ENCODE data around the gene ABCG8.
A peak's percentile ranks its signal among the peaks of the same experiment; 100 is the strongest.

Gene ABCG8

DNA sequence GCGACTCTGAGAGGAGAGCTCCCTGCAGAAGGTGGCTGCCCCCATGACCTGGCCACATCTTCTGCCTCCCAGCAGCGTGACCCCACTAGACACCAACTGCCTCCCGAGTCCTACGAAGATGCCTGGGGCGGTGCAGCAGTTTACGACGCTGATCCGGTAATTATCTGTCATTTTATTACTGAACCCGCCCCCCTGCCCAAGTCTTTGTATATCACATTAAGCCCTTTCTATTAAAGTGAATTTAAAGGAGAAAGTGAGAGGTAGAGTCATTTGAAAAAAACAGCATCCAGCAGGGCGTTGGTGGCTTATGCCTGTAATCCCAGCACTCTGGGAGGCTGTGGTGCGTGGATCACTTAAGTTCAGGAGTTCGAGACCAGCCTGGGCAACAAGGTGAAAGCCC, 33.4 kb downstream of the ABCG8 start:
- ATAC-seq (ENCODE audit: insufficient read depth, low read depth), result no peak
- Histone ChIP-seq H3K4me3 (ENCODE audit: low read depth in 1 of 2, low read length in 2 of 2) (no peak overlapping the region), H3K4me2 (ENCODE audit: insufficient read depth, low read length) (no peak overlapping the region), H3K4me1 (ENCODE audit: insufficient read depth, low read length) (no peaks in the 10 kb centered on the region), H2AFZ (ENCODE audit: low read depth, low read length) (no peak overlapping the region), H3K27me3 (ENCODE audit: insufficient read depth, low read length, poor library complexity) (no peaks in the 10 kb centered on the region), H3K79me2 (ENCODE audit: insufficient read depth, low read length) (no peaks in the 10 kb centered on the region), H3K9ac (ENCODE audit: low read depth, low read length) (no peak overlapping the region), H3K36me3 (ENCODE audit: insufficient read depth, low read length) (no peaks in the 10 kb centered on the region), H3K9me3 (ENCODE audit: insufficient read depth, low read length, severe bottlenecking) (no peaks in the 10 kb centered on the region), H3K27ac (ENCODE audit: low read length) (no peak overlapping the region), H4K20me1 (ENCODE audit: insufficient read depth, low read length) (no peaks in the 10 kb centered on the region)
- TF ChIP-seq, protein P1, sequence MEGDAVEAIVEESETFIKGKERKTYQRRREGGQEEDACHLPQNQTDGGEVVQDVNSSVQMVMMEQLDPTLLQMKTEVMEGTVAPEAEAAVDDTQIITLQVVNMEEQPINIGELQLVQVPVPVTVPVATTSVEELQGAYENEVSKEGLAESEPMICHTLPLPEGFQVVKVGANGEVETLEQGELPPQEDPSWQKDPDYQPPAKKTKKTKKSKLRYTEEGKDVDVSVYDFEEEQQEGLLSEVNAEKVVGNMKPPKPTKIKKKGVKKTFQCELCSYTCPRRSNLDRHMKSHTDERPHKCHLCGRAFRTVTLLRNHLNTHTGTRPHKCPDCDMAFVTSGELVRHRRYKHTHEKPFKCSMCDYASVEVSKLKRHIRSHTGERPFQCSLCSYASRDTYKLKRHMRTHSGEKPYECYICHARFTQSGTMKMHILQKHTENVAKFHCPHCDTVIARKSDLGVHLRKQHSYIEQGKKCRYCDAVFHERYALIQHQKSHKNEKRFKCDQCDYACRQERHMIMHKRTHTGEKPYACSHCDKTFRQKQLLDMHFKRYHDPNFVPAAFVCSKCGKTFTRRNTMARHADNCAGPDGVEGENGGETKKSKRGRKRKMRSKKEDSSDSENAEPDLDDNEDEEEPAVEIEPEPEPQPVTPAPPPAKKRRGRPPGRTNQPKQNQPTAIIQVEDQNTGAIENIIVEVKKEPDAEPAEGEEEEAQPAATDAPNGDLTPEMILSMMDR (IDR thresholded peaks at IDR 0.05; ENCODE audit: borderline replicate concordance, extremely low read depth, low read length, poor library complexity, severe bottlenecking), result no peak
- TF ChIP-seq EZH2 (IDR thresholded peaks at IDR 0.05; ENCODE audit: borderline replicate concordance, low read depth, low read length, severe bottlenecking), result no peak
- DNase-seq, result no peak

DNA sequence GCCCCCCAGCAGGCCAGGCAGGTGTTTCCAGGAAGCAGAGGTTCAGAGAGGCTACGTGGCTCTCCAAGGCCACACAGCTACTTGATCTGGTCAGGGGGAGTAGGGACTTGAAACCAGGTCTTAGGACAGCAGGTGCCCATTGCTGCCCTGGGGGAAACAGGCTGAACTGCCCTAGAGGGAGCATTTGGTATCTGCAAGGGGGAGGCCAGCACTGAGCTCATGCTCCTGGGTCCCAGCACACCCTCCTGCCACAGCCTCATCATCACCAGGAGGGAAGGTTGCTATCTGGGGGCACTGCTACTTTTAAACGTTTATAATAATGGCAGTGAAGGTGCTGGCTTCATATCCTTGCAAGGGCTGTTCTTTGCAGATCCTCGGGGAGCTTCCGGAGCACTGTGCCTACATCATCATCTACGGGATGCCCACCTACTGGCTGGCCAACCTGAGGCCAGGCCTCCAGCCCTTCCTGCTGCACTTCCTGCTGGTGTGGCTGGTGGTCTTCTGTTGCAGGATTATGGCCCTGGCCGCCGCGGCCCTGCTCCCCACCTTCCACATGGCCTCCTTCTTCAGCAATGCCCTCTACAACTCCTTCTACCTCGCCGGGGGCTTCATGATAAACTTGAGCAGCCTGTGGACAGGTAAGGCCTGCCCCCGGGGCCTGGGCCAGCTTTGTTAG, 36.1 kb downstream of the ABCG8 start:
- no peak for TF ChIP-seq EZH2 (IDR thresholded peaks at IDR 0.05; ENCODE audit: borderline replicate concordance, low read depth, low read length, severe bottlenecking)
- TF ChIP-seq, protein P1 (IDR thresholded peaks at IDR 0.05; ENCODE audit: borderline replicate concordance, extremely low read depth, low read length, poor library complexity, severe bottlenecking), result no peak
- no peak overlapping the region for H3K4me2 ChIP-seq (ENCODE audit: insufficient read depth, low read length)
- H4K20me1 ChIP-seq (ENCODE audit: insufficient read depth, low read length), result no peaks in the 10 kb centered on the region
- H3K79me2 ChIP-seq (ENCODE audit: insufficient read depth, low read length), result no peaks in the 10 kb centered on the region
- H3K4me3 ChIP-seq (ENCODE audit: low read depth in 1 of 2, low read length in 2 of 2), result no peak overlapping the region
- no peak overlapping the region for H3K9ac ChIP-seq (ENCODE audit: low read depth, low read length)
- H3K4me1 ChIP-seq (ENCODE audit: insufficient read depth, low read length), result no peaks in the 10 kb centered on the region
- ATAC-seq (ENCODE audit: insufficient read depth, low read depth) (no peak), DNase-seq (no peak)
- no peaks in the 10 kb centered on the region for H3K9me3 ChIP-seq (ENCODE audit: insufficient read depth, low read length, severe bottlenecking)
- no peaks in the 10 kb centered on the region for H3K27me3 ChIP-seq (ENCODE audit: insufficient read depth, low read length, poor library complexity)
- no peak overlapping the region for H3K27ac ChIP-seq (ENCODE audit: low read length)
- no peak overlapping the region for H2AFZ ChIP-seq (ENCODE audit: low read depth, low read length)
- no peaks in the 10 kb centered on the region for H3K36me3 ChIP-seq (ENCODE audit: insufficient read depth, low read length)

GRCh38 chr2:43877782-43878464, 39.2 kb downstream of the ABCG8 start:
- no peaks in the 10 kb centered on the region for H3K4me1 ChIP-seq (ENCODE audit: insufficient read depth, low read length)
- no peak overlapping the region for H2AFZ ChIP-seq (ENCODE audit: low read depth, low read length)
- no peak overlapping the region for H3K27ac ChIP-seq (ENCODE audit: low read length)
- DNase-seq, result peak; percentile 69
- no peaks in the 10 kb centered on the region for H3K27me3 ChIP-seq (ENCODE audit: insufficient read depth, low read length, poor library complexity)
- TF ChIP-seq, protein P1 (IDR thresholded peaks at IDR 0.05; ENCODE audit: borderline replicate concordance, extremely low read depth, low read length, poor library complexity, severe bottlenecking), result peak; percentile 98
- TF ChIP-seq EZH2 (IDR thresholded peaks at IDR 0.05; ENCODE audit: borderline replicate concordance, low read depth, low read length, severe bottlenecking), result no peak
- H3K9me3 ChIP-seq (ENCODE audit: insufficient read depth, low read length, severe bottlenecking), result no peaks in the 10 kb centered on the region
- no peak overlapping the region for H3K4me2 ChIP-seq (ENCODE audit: insufficient read depth, low read length)
- H3K9ac ChIP-seq (ENCODE audit: low read depth, low read length), result no peak overlapping the region
- peak; percentile 89 for ATAC-seq (ENCODE audit: insufficient read depth, low read depth)
- no peaks in the 10 kb centered on the region for H3K36me3 ChIP-seq (ENCODE audit: insufficient read depth, low read length)
- no peaks in the 10 kb centered on the region for H4K20me1 ChIP-seq (ENCODE audit: insufficient read depth, low read length)
- H3K79me2 ChIP-seq (ENCODE audit: insufficient read depth, low read length), result no peaks in the 10 kb centered on the region
- H3K4me3 ChIP-seq (ENCODE audit: low read depth in 1 of 2, low read length in 2 of 2), result no peak overlapping the region

Measured in DND-41 (cell line).